BLaER1 (cell line): ENCODE results near the gene SLC25A21.
A peak's percentile ranks its signal among the peaks of the same experiment; 100 is the strongest.

Experiments used
- H3K27ac ChIP-seq: shearing (Covaris generic); formaldehyde crosslinking; 2 replicates; pipeline ENCODE4 v1.8.1; 2022
- H3K27me3 ChIP-seq: shearing (Covaris generic); formaldehyde crosslinking; 2 replicates; pipeline ENCODE4 v1.8.1; 2022
- H3K36me3 ChIP-seq: shearing (Covaris generic); formaldehyde crosslinking; 2 replicates; pipeline ENCODE4 v1.8.1; 2022
- H3K4me1 ChIP-seq: shearing (Covaris generic); formaldehyde crosslinking; 2 replicates; pipeline ENCODE4 v1.8.1; 2022
- H3K4me2 ChIP-seq: shearing (Covaris generic); formaldehyde crosslinking; 2 replicates; pipeline ENCODE4 v1.8.1; 2022
- H3K4me3 ChIP-seq: shearing (Covaris generic); formaldehyde crosslinking; 2 replicates; pipeline ENCODE4 v1.8.1; 2022
- H3K9ac ChIP-seq: shearing (Covaris generic); formaldehyde crosslinking; 2 replicates; pipeline ENCODE4 v1.8.1; 2022
- H3K9me3 ChIP-seq: shearing (Covaris generic); formaldehyde crosslinking; 2 replicates; pipeline ENCODE4 v1.8.1; 2022
- H4K20me1 ChIP-seq: shearing (Covaris generic); formaldehyde crosslinking; 2 replicates; pipeline ENCODE4 v1.8.1; 2022
- Cebpa-rat ChIP-seq: shearing (Covaris generic); IDR thresholded peaks from 2 replicates; pipeline ENCODE4 v1.8.1; 2022

SLC25A21 gene

GRCh38 chr14:37034410-37035285 lies 137.8 kb downstream of the SLC25A21 start:
- Histone ChIP-seq H3K4me1 (peaks cover 13% of the 10 kb centered on the region; the same call in 1 of the 2 replicates), H3K4me3 (no peak overlapping the region), H3K9me3 (no peaks in the 10 kb centered on the region), H4K20me1 (no peaks in the 10 kb centered on the region), H3K27me3 (no peaks in the 10 kb centered on the region), H3K27ac (no peak overlapping the region), H3K36me3 (no peaks in the 10 kb centered on the region), H3K4me2 (no peak overlapping the region), H3K9ac (no peak overlapping the region)
- TF ChIP-seq Cebpa-rat: no peak

GRCh38 chr14:37032863-37033262 lies 139.5 kb downstream of the SLC25A21 start:
- Histone ChIP-seq H4K20me1 (no peaks in the 10 kb centered on the region), H3K4me1 (peaks cover 20% of the 10 kb centered on the region), H3K36me3 (no peaks in the 10 kb centered on the region), H3K9me3 (no peaks in the 10 kb centered on the region), H3K9ac (no peak overlapping the region), H3K27me3 (no peaks in the 10 kb centered on the region), H3K27ac (no peak overlapping the region), H3K4me2 (no peak overlapping the region), H3K4me3 (no peak overlapping the region)
- TF ChIP-seq Cebpa-rat: no peak

GRCh38 chr14:37027188-37027824 lies 145.1 kb downstream of the SLC25A21 start:
- no peaks in the 10 kb centered on the region for H3K36me3 ChIP-seq
- H3K27ac ChIP-seq: peak overlapping the region; percentile 56
- H3K9ac ChIP-seq: no peak overlapping the region
- no peaks in the 10 kb centered on the region for H4K20me1 ChIP-seq
- no peaks in the 10 kb centered on the region for H3K27me3 ChIP-seq
- peak overlapping the region; percentile 56 for H3K4me2 ChIP-seq
- H3K4me1 ChIP-seq: peaks cover 34% of the 10 kb centered on the region
- no peaks in the 10 kb centered on the region for H3K9me3 ChIP-seq
- no peak overlapping the region for H3K4me3 ChIP-seq
- no peak for TF ChIP-seq Cebpa-rat

- Histone ChIP-seq H3K27ac (no peak overlapping the region), H3K9ac (no peak overlapping the region), H3K36me3 (no peaks in the 10 kb centered on the region), H3K4me3 (no peak overlapping the region), H3K27me3 (no peaks in the 10 kb centered on the region), H4K20me1 (no peaks in the 10 kb centered on the region), H3K4me1 (peaks cover 59% of the 10 kb centered on the region), H3K9me3 (no peaks in the 10 kb centered on the region), H3K4me2 (no peak overlapping the region)
- TF ChIP-seq Cebpa-rat: no peak
Measured at GRCh38 chr14:37023875-37024565, 148.4 kb downstream of the SLC25A21 start.

- Histone ChIP-seq H3K9me3 (no peaks in the 10 kb centered on the region), H3K4me3 (no peak overlapping the region), H3K27ac (0 out of 2 replicates have a peak overlapping the region, but pooled peaks have one; percentile 7), H3K4me1 (peaks cover 41% of the 10 kb centered on the region), H3K4me2 (peak overlapping the region; percentile 48), H4K20me1 (no peaks in the 10 kb centered on the region), H3K9ac (no peak overlapping the region), H3K27me3 (no peaks in the 10 kb centered on the region), H3K36me3 (no peaks in the 10 kb centered on the region)
- no peak for TF ChIP-seq Cebpa-rat
Measured at GRCh38 chr14:37021390-37021789, 151.0 kb downstream of the SLC25A21 start.

GRCh38 chr14:37019488-37019887 lies 152.9 kb downstream of the SLC25A21 start:
- H3K36me3 ChIP-seq: no peaks in the 10 kb centered on the region
- H3K27ac ChIP-seq: no peak overlapping the region
- H3K9me3 ChIP-seq: no peaks in the 10 kb centered on the region
- H3K9ac ChIP-seq: no peak overlapping the region
- TF ChIP-seq Cebpa-rat: no peak
- no peaks in the 10 kb centered on the region for H3K27me3 ChIP-seq
- H3K4me2 ChIP-seq: peak overlapping the region; percentile 67
- no peak overlapping the region for H3K4me3 ChIP-seq
- H4K20me1 ChIP-seq: no peaks in the 10 kb centered on the region
- H3K4me1 ChIP-seq: peaks cover 30% of the 10 kb centered on the region

- H3K4me2 ChIP-seq: peak overlapping the region; percentile 67; the same call in 1 of the 2 replicates
- H3K27me3 ChIP-seq: no peaks in the 10 kb centered on the region
- TF ChIP-seq Cebpa-rat: no peak
- H3K27ac ChIP-seq: no peak overlapping the region
- no peaks in the 10 kb centered on the region for H3K9me3 ChIP-seq
- no peaks in the 10 kb centered on the region for H4K20me1 ChIP-seq
- peaks cover 30% of the 10 kb centered on the region for H3K4me1 ChIP-seq
- H3K36me3 ChIP-seq: no peaks in the 10 kb centered on the region
- H3K9ac ChIP-seq: no peak overlapping the region
- no peak overlapping the region for H3K4me3 ChIP-seq
Measured at GRCh38 chr14:37018571-37019240, 153.7 kb downstream of the SLC25A21 start.

- Histone ChIP-seq H3K27me3 (no peaks in the 10 kb centered on the region), H3K4me3 (no peak overlapping the region), H3K4me2 (peak overlapping the region; percentile 5; the same call in 1 of the 2 replicates), H3K4me1 (peaks cover 7% of the 10 kb centered on the region; the same call in 1 of the 2 replicates), H4K20me1 (no peaks in the 10 kb centered on the region), H3K27ac (no peak overlapping the region), H3K9ac (no peak overlapping the region), H3K9me3 (no peaks in the 10 kb centered on the region), H3K36me3 (no peaks in the 10 kb centered on the region)
- TF ChIP-seq Cebpa-rat: no peak
Measured at GRCh38 chr14:37013078-37013477, 159.3 kb downstream of the SLC25A21 start.

GRCh38 chr14:36998686-36999085 lies 173.7 kb downstream of the SLC25A21 start:
- H3K27ac ChIP-seq: no peak overlapping the region
- no peak overlapping the region for H3K9ac ChIP-seq
- no peak for TF ChIP-seq Cebpa-rat
- H3K4me2 ChIP-seq: no peak overlapping the region
- no peaks in the 10 kb centered on the region for H3K27me3 ChIP-seq
- H3K9me3 ChIP-seq: no peaks in the 10 kb centered on the region
- H4K20me1 ChIP-seq: no peaks in the 10 kb centered on the region
- no peak overlapping the region for H3K4me3 ChIP-seq
- H3K36me3 ChIP-seq: no peaks in the 10 kb centered on the region
- H3K4me1 ChIP-seq: peaks cover 6% of the 10 kb centered on the region; the same call in 1 of the 2 replicates
